ENCODE measurements around the gene HAGHL. TPM values are rescaled to one million over a fixed set of nuclear protein-coding genes. Genes with fewer than 3 reads are reported as not detected.

Gene HAGHL
- total RNA-seq, 2 experiments from 2014 or later = 14.2 to 15.2 TPM

GRCh38 chr16:718922-719321 is 8.0 kb upstream of the HAGHL start:
- Mint-ChIP-seq H3K27me3 (peaks cover 5% of the 10 kb centered on the region), H3K36me3 (no peaks in the 10 kb centered on the region), H3K9me3 (no peaks in the 10 kb centered on the region), H3K27ac (peak overlapping the region; percentile 65), H3K4me3 (peak overlapping the region; percentile 39), H3K4me1 (ENCODE audit: low read depth) (peaks cover 18% of the 10 kb centered on the region)
- no peak for DNase-seq
- ChIA-PET POLR2A (no interaction called here), CTCF (interaction anchor here (1.2 to 2.9 kb wide), 4 partner anchors 11 to 66 kb away, joined by 4 to 33 read pairs (median 6); partner anchors contain the start of gene RHOT2)
- intact Hi-C loops (cut with micrococcal nuclease) = no loop called here

GRCh38 chr16:719815-720446 is 7.0 kb upstream of the HAGHL start:
- DNase-seq = no peak
- peak overlapping the region; percentile 72 for H3K4me3 Mint-ChIP-seq
- ChIA-PET CTCF (interaction anchor here (0.6 to 3.0 kb wide), 11 partner anchors 8 to 68 kb away, joined by 3 to 33 read pairs (median 8); partner anchors contain the start of genes CHTF18, CIAO3, RHOT2 and RPUSD1), POLR2A (interaction anchor here (1.0 to 2.6 kb wide), 4 partner anchors 16 to 68 kb away, joined by 3 to 14 read pairs (median 6); partner anchors contain the start of genes CHTF18, CIAO3 and RPUSD1)
- peaks cover 5% of the 10 kb centered on the region for H3K27me3 Mint-ChIP-seq
- peak overlapping the region; percentile 55 for H3K27ac Mint-ChIP-seq
- intact Hi-C loops (cut with micrococcal nuclease) = loop anchor here (2.0 kb wide), 1 partner anchor 17 kb away; no protein-coding TSS in a partner anchor
- H3K9me3 Mint-ChIP-seq = no peaks in the 10 kb centered on the region
- no peaks in the 10 kb centered on the region for H3K36me3 Mint-ChIP-seq
- H3K4me1 Mint-ChIP-seq (ENCODE audit: low read depth) = peaks cover 18% of the 10 kb centered on the region

DNA sequence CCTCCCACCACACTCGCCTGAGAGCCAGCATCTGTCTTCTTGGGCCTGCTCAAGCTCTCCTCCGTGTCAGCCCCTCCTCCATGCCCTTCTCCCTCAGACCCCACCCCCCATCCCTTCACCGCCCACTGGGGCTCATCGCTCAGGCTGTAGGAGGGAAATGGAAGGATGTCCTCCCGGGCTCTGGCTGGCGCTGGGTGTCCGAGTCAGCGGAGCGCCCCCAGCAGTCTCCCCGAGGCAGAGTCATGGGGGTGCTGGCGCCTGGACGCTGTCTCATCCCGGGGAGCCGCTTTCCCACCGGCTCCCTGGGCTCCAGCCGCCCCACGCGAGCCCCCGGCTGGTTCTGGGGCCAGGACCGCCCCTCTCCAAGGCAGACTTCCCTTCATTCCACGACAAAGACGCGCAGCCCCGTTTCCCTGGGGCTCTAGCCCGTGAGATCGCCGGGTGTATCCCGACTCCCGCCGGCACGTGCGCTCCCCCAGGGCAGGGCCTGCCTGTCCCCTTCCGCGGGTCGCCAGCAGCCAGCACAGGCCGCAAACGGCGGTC is 6.4 kb upstream of the HAGHL start:
- intact Hi-C loops (cut with micrococcal nuclease) = loop anchor here (2.0 kb wide), 1 partner anchor 16 kb away; no protein-coding TSS in a partner anchor
- H3K27ac Mint-ChIP-seq = peak overlapping the region; percentile 55
- no peaks in the 10 kb centered on the region for H3K36me3 Mint-ChIP-seq
- H3K27me3 Mint-ChIP-seq = peaks cover 5% of the 10 kb centered on the region
- DNase-seq = peak; percentile 76
- CTCF ChIA-PET = interaction anchor here (0.8 to 3.0 kb wide), 9 partner anchors 8 to 67 kb away, joined by 3 to 33 read pairs (median 15); partner anchors contain the start of genes CHTF18, CIAO3, RHOT2 and RPUSD1
- H3K4me3 Mint-ChIP-seq = peak overlapping the region; percentile 72
- peaks cover 18% of the 10 kb centered on the region for H3K4me1 Mint-ChIP-seq (ENCODE audit: low read depth)
- no peaks in the 10 kb centered on the region for H3K9me3 Mint-ChIP-seq
- POLR2A ChIA-PET = interaction anchor here (0.8 to 2.6 kb wide), 7 partner anchors 15 to 68 kb away, joined by 3 to 14 read pairs (median 4); partner anchors contain the start of genes CHTF18, CIAO3 and RPUSD1

DNA sequence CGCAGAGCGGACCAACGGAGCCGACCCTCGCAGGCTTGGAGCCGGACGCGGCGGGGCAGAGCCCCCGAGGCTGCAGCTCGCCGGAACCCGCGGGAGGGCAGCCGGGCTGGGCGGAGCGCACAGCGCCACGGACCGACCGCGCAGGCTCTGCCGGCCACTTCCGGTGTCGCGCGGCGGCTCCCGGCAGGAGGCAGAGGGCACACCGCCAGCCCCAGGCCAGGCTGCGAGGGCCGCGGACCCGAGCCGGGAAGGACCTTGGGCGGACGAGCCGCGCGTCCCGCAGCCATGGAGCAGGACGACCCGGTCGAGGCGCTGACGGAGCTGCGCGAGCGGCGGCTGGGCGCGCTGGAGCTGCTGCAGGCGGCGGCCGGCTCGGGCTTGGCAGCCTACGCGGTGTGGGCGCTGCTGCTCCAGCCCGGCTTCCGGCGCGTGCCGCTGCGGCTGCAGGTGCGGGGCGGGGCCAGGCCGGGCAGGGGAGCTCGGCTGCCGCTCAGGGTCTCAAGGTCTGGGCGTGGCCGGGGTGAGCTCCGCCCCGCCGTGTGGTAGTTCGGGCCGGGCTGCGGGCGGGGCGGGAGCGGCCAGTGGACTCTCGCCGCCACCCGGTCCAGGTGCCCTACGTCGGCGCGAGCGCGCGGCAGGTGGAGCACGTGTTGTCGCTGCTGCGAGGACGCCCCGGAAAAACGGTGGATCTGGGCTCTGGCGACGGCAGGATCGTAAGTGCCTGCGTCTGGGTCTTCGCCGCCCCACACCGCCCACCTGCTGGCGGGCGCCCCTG is 5.7 kb upstream of the HAGHL start, which contains the start of gene ANTKMT:
ANTKMT (plus strand) TSS at position 157 of the 775 bp plus-strand sequence; CDS start at position 286, 129 bp downstream.
- CTCF ChIA-PET = interaction anchor here (0.6 to 3.0 kb wide), 10 partner anchors 9 to 985 kb away, joined by 3 to 33 read pairs (median 12); partner anchors contain the start of genes CHTF18, CIAO3, MAPK8IP3 and RHOT2
- Mint-ChIP-seq H3K4me1 (ENCODE audit: low read depth) (peaks cover 17% of the 10 kb centered on the region), H3K27ac (peak within 1 kb of the TSS; percentile 55), H3K4me3 (peak within 1 kb of the TSS; percentile 72), H3K27me3 (peaks cover 4% of the 10 kb centered on the region), H3K36me3 (no peaks in the 10 kb centered on the region), H3K9me3 (no peaks in the 10 kb centered on the region)
- POLR2A ChIA-PET = interaction anchor here (0.8 to 2.6 kb wide), 7 partner anchors 9 to 67 kb away, joined by 3 to 14 read pairs (median 3); partner anchors contain the start of genes CHTF18, CIAO3 and RPUSD1
- peak; percentile 84 for DNase-seq
- intact Hi-C loops (cut with micrococcal nuclease) = loop anchor here (2.0 kb wide), 1 partner anchor 16 kb away; no protein-coding TSS in a partner anchor

DNA sequence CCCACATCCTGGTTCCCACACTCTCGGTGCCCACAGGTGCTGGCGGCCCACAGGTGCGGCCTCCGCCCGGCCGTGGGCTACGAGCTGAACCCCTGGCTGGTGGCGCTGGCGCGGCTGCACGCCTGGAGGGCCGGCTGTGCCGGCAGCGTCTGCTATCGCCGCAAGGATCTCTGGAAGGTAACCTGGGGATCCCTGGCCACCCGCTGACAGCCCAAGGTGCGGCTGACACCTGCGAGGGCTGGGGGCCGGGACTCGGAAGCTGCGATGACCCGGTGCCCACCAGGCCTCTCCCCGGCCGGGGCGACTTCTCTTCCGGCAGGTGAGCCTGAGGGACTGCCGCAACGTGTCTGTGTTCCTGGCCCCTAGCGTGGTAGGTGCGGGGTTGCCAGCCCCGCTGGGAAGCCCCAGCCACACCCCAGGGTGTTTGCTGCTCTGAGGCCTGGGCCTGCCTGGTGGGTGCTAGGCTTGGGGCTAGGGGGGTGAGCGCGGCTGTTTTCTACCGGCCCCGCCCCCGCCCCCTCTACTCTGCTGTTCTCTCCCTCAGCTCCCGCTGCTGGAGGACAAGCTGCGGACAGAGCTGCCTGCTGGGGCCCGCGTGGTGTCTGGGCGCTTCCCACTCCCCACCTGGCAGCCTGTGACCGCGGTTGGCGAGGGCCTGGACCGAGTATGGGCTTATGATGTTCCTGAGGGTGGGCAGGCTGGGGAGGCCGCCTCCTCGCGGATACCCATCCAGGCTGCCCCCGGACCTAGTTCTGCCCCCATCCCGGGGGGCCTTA is 5.0 kb upstream of the HAGHL start:
- Mint-ChIP-seq H3K9me3 (no peaks in the 10 kb centered on the region), H3K27me3 (no peaks in the 10 kb centered on the region), H3K36me3 (no peaks in the 10 kb centered on the region), H3K27ac (no peak overlapping the region), H3K4me3 (no peak overlapping the region), H3K4me1 (ENCODE audit: low read depth) (peaks cover 14% of the 10 kb centered on the region)
- intact Hi-C loops (cut with micrococcal nuclease) = loop anchor here (2.0 kb wide), 1 partner anchor 15 kb away; no protein-coding TSS in a partner anchor
- DNase-seq = no peak
- CTCF ChIA-PET = interaction anchor here (0.6 to 3.0 kb wide), 9 partner anchors 8 to 984 kb away, joined by 3 to 33 read pairs (median 15); partner anchors contain the start of genes CHTF18, CIAO3, MAPK8IP3 and RPUSD1
- POLR2A ChIA-PET = interaction anchor here (0.8 to 2.6 kb wide), 5 partner anchors 9 to 31 kb away, joined by 3 to 14 read pairs (median 4); partner anchors contain the start of gene CIAO3

DNA sequence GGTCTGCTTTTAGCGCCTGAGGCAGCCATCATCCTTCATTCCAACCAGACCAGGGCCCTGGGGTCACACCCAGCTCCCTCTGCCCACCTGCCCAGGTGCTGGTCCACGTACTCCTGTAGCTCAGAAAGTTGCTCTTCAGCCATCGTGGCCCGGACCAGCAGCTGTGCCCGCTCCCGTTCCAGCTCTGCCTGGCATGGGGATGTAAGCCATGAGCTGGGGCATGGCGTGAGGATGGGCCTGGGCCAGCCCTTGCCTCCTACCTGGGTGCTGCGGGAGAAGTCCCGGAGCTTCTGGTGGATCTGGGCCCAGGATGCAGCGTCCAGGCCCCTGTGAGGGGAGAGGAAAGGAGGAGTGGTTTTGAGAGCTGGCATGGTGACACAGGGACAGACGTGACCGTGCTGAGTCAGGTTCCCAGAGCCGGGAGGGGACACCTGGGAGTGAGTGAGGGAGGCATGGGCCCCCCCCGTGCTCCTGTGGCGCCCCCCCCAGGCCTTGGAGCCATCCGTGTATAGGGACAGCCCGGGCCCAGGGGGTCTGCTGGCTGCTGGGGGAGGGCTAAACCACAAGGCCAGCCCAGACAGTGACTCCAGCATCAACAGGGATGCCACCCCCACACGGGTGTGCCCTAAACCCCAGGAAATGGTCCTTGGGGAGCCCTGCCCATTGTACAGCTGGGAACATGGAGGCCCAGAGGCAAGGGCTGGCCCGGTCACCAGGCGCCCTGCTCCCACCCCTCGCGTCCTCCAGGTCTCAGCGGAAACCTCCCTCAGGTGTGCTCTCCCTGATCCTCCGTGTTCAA is 3.9 kb upstream of the HAGHL start:
- H3K4me3 Mint-ChIP-seq = no peak overlapping the region
- H3K9me3 Mint-ChIP-seq = no peaks in the 10 kb centered on the region
- H3K4me1 Mint-ChIP-seq (ENCODE audit: low read depth) = peaks cover 14% of the 10 kb centered on the region
- H3K27me3 Mint-ChIP-seq = no peaks in the 10 kb centered on the region
- H3K27ac Mint-ChIP-seq = no peak overlapping the region
- intact Hi-C loops (cut with micrococcal nuclease) = no loop called here
- no peaks in the 10 kb centered on the region for H3K36me3 Mint-ChIP-seq
- no peak for DNase-seq
- ChIA-PET POLR2A (interaction anchor here (2.4 kb wide), 1 partner anchor 12 kb away, joined by 10 read pairs; no protein-coding TSS in a partner anchor), CTCF (interaction anchor here (1.3 to 2.9 kb wide), 4 partner anchors 10 to 18 kb away, joined by 4 to 21 read pairs (median 4); partner anchors contain the start of gene CIAO3)

DNA sequence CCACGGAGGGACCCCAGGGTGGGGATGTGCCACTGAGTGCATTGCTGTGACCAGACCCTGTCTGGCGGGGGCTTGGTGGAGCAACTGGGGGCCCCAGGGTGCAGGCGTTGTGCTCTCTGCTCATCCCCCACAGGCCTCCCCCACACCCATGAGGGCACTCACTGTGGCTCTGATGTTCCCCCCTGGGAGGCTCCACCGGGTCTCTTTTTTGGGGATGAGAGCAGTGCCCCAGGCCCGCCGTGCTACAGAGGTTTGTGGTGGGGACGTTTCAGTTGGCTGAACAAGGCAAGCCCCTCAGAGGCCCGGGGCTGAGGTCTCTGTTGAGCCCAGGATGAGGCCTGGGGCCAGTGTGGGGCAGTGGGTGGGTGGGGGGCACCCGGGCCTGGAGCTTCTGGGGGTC is 3.2 kb upstream of the HAGHL start:
- intact Hi-C loops (cut with micrococcal nuclease) = no loop called here
- Mint-ChIP-seq H3K4me1 (ENCODE audit: low read depth) (peaks cover 14% of the 10 kb centered on the region), H3K27ac (no peak overlapping the region), H3K9me3 (no peaks in the 10 kb centered on the region), H3K4me3 (no peak overlapping the region), H3K27me3 (no peaks in the 10 kb centered on the region), H3K36me3 (no peaks in the 10 kb centered on the region)
- DNase-seq = no peak
- ChIA-PET CTCF (interaction anchor here (1.5 kb wide), 2 partner anchors 9 to 12 kb away, joined by 4 read pairs; no protein-coding TSS in a partner anchor), POLR2A (no interaction called here)

GRCh38 chr16:724188-725040 is 2.5 kb upstream of the HAGHL start:
- DNase-seq = no peak
- peaks cover 8% of the 10 kb centered on the region for H3K4me1 Mint-ChIP-seq (ENCODE audit: low read depth)
- H3K9me3 Mint-ChIP-seq = no peaks in the 10 kb centered on the region
- no peaks in the 10 kb centered on the region for H3K27me3 Mint-ChIP-seq
- no peaks in the 10 kb centered on the region for H3K36me3 Mint-ChIP-seq
- H3K4me3 Mint-ChIP-seq = no peak overlapping the region
- ChIA-PET CTCF (interaction anchor here (0.6 to 2.3 kb wide), 6 partner anchors 9 to 558 kb away, joined by 3 to 12 read pairs (median 4); partner anchors contain the start of gene METRN), POLR2A (interaction anchor here (1.3 to 3.2 kb wide), 2 partner anchors 9 to 12 kb away, joined by 5 to 9 read pairs; no protein-coding TSS in a partner anchor)
- intact Hi-C loops (cut with micrococcal nuclease) = no loop called here
- no peak overlapping the region for H3K27ac Mint-ChIP-seq

DNA sequence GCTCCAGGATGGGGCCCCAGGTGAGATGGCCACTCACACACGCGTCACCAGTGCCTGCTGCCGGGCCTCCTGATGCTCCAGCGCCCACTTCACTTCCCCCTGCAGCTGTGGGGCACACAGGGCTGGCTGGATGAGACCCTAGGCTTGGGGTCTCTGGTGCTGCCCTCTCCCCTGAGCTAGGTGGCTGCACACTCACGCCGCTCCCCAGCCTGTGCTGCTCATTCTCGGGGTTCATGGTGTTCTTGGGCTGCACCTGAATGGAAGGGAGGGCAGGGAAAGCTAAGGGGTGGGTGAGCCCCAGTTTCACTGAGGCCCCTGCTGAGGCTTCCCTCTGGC is 1.9 kb upstream of the HAGHL start:
- H3K4me1 Mint-ChIP-seq (ENCODE audit: low read depth) = peaks cover 4% of the 10 kb centered on the region
- H3K27ac Mint-ChIP-seq = no peak overlapping the region
- no peaks in the 10 kb centered on the region for H3K9me3 Mint-ChIP-seq
- no peak for DNase-seq
- CTCF ChIA-PET = interaction anchor here (0.6 to 2.3 kb wide), 5 partner anchors 8 to 557 kb away, joined by 3 to 12 read pairs (median 4); partner anchors contain the start of gene METRN
- POLR2A ChIA-PET = interaction anchor here (1.3 to 3.2 kb wide), 2 partner anchors 9 to 11 kb away, joined by 5 to 9 read pairs; no protein-coding TSS in a partner anchor
- no peaks in the 10 kb centered on the region for H3K27me3 Mint-ChIP-seq
- H3K4me3 Mint-ChIP-seq = no peak overlapping the region
- intact Hi-C loops (cut with micrococcal nuclease) = no loop called here
- H3K36me3 Mint-ChIP-seq = no peaks in the 10 kb centered on the region

Measured in activated CD4-positive, alpha-beta memory T cell treated with anti-CD3 and anti-CD28 coated beads for 36 hours (primary cell).